MM.1S (cell line): Measurements from ENCODE around the gene NPTX1.

Experiments used
- CTCF ChIP-seq: fragments of 300-600 bp; sonication (generic); IDR thresholded peaks from 2 replicates; pipeline ENCODE4 v1.5.1; 2016; ENCODE audit warnings: antibody characterized with exemption, low read length, mixed read lengths
- EZH2 ChIP-seq: fragments of 300-600 bp; sonication (generic); optimal IDR thresholded peaks from 2 replicates; pipeline ENCODE3; 2017; ENCODE audit warnings: low read depth, mild to moderate bottlenecking, antibody characterized with exemption, low read length, mixed read lengths

GRCh38 chr17:80498920-80499410 is 22.6 kb upstream of the NPTX1 start:
- TF ChIP-seq CTCF (no peak), EZH2 (no peak)
